CD4-positive, alpha-beta T cell (primary cell): ENCODE measurements around the gene KNTC1. TPM values are rescaled to one million over a fixed set of nuclear protein-coding genes. Genes with fewer than 3 reads are reported as not detected.
"Not testable (repeated sequence)": the region's sequence is repeated elsewhere in the genome, so short reads cannot be mapped to it uniquely, and the experiment has no call there.

Experiments
- ATAC-seq: fragments of 200-7000 bp; cut with Tn5 transposase; one replicate; pipeline ENCODE4 v1.10.0; 2022; ENCODE audit warnings: mild to moderate bottlenecking; ENCODE audit not compliant: poor library complexity
- CTCF ChIA-PET: fragments of 350-600 bp; sonication (Branson Sonifier 250); formaldehyde crosslinking; loops from one replicate; lab custom pipeline; 2021; ENCODE audit warnings: antibody characterized with exemption, inconsistent platforms; lab: Charles Lee
- POLR2A ChIA-PET: fragments of 350-600 bp; sonication (Branson Sonifier 250); formaldehyde crosslinking; loops from one replicate; lab custom pipeline; 2021; ENCODE audit warnings: antibody characterized with exemption, inconsistent platforms; lab: Charles Lee
- DNase-seq, 14 experiments: peaks; one replicate each; pipeline ENCODE4 v3.0.0-alpha.2; 2013 to 2020; ENCODE audit warnings: mixed read lengths in 2 of 14
- H3K27ac ChIP-seq, 2 donors: one replicate each; pipeline versions ENCODE4 v1.5.1 to v1.7.0; 2013; ENCODE audit warnings: low read length in 2 of 2, low read depth in 1 of 2, mild to moderate bottlenecking in 1 of 2
- H3K27me3 ChIP-seq, 2 experiments: 1 replicate in 1 of 2; 2 replicates in 1 of 2; pipeline versions ENCODE4 v1.6.1 to v1.7.0; 2013; ENCODE audit warnings: low read length in 2 of 2, control low read depth in 1 of 2, mild to moderate bottlenecking in 1 of 2, moderate library complexity in 1 of 2; ENCODE audit not compliant: insufficient read depth in 2 of 2, control insufficient read depth in 1 of 2
- H3K36me3 ChIP-seq: one replicate; pipeline ENCODE4 v1.6.1; 2013; ENCODE audit warnings: low read length, control low read depth; ENCODE audit not compliant: insufficient read depth
- H3K4me1 ChIP-seq: one replicate; pipeline ENCODE4 v1.6.1; 2013; ENCODE audit warnings: low read length, control low read depth; ENCODE audit not compliant: insufficient read depth
- H3K4me3 ChIP-seq: one replicate; pipeline ENCODE4 v1.5.1; 2013; ENCODE audit warnings: mild to moderate bottlenecking, low read length, moderate library complexity
- H3K9me3 ChIP-seq, 2 experiments: 1 replicate in 1 of 2; 2 replicates in 1 of 2; pipeline versions ENCODE4 v1.6.1 to v1.7.0; 2013; ENCODE audit warnings: low read length in 2 of 2, mild to moderate bottlenecking in 2 of 2, control low read depth in 1 of 2, moderate library complexity in 1 of 2; ENCODE audit not compliant: control insufficient read depth in 1 of 2, insufficient read depth in 1 of 2
- H3K27ac Mint-ChIP-seq: one replicate; pipeline ENCODE4 v1.8.0; 2020; ENCODE audit warnings: mixed read lengths
- H3K27me3 Mint-ChIP-seq: one replicate; pipeline ENCODE4 v1.8.0; 2021; ENCODE audit warnings: mixed read lengths
- H3K36me3 Mint-ChIP-seq: one replicate; pipeline ENCODE4 v1.8.0; 2021; ENCODE audit warnings: low read depth, mixed read lengths
- H3K4me1 Mint-ChIP-seq: one replicate; pipeline ENCODE4 v1.8.0; 2021; ENCODE audit warnings: low read depth, mixed read lengths
- H3K4me3 Mint-ChIP-seq: one replicate; pipeline ENCODE4 v1.8.0; 2020; ENCODE audit warnings: mild to moderate bottlenecking, mixed read lengths
- H3K9me3 Mint-ChIP-seq: one replicate; pipeline ENCODE4 v1.8.0; 2020; ENCODE audit warnings: mixed read lengths
- CTCF ChIP-seq: fragments of 200-600 bp; IDR thresholded peaks from one replicate; pipeline ENCODE4 v1.8.0; 2022; ENCODE audit warnings: antibody characterized with exemption, mild to moderate bottlenecking
- intact Hi-C, 2 experiments: fragments of 100-400 bp; cut with DNase I in 1 of 2; cut with micrococcal nuclease in 1 of 2; formaldehyde crosslinking; loops; one replicate each; pipeline versions ENCODE4 v1.15.1 to v1.9.0; 2023 to 2025; cut with DNase I, micrococcal nuclease
- total RNA-seq, 174 experiments: library from RNA in 2 of 174; stranded (reverse) in 2 of 174; gene quantifications; one replicate each; pipeline ENCODE4 v1.2.3 and lab custom pipeline; 2021 to 2026

Gene KNTC1
- total RNA-seq, 2 experiments from 2014 or later = 23.3 to 23.8 TPM

GRCh38 chr12:122651520-122652224 lies 124.6 kb downstream of the KNTC1 start:
- no peaks in the 10 kb centered on the region for H3K36me3 Mint-ChIP-seq

GRCh38 chr12:122653291-122653690 lies 126.2 kb downstream of the KNTC1 start:
- ATAC-seq, H3K4me1 ChIP-seq, H3K36me3 ChIP-seq, CTCF ChIA-PET, H3K4me1 Mint-ChIP-seq, POLR2A ChIA-PET, H3K4me3 ChIP-seq, H3K27me3 Mint-ChIP-seq, DNase-seq, H3K9me3 Mint-ChIP-seq, H3K36me3 Mint-ChIP-seq, H3K27ac ChIP-seq, H3K9me3 ChIP-seq, H3K27ac Mint-ChIP-seq, H3K27me3 ChIP-seq, H3K4me3 Mint-ChIP-seq, intact Hi-C loops: not testable (repeated sequence)

More at GRCh38 chr12:122651520-122652224, 124.6 kb downstream of the KNTC1 start:
- H3K4me3 Mint-ChIP-seq = no peak overlapping the region
- ChIA-PET CTCF (no interaction called here), POLR2A (no interaction called here)
- H3K27ac ChIP-seq = no peak overlapping the region
- H3K27me3 Mint-ChIP-seq = no peaks in the 10 kb centered on the region
- no peaks in the 10 kb centered on the region for H3K36me3 ChIP-seq
- no peak overlapping the region for H3K27ac Mint-ChIP-seq
- TF ChIP-seq CTCF = no peak
- no peak overlapping the region for H3K4me3 ChIP-seq
- no peak for ATAC-seq
- intact Hi-C loops = no loop called here
- H3K27me3 ChIP-seq = no peaks in the 10 kb centered on the region
- no peaks in the 10 kb centered on the region for H3K9me3 Mint-ChIP-seq
- H3K4me1 Mint-ChIP-seq = no peaks in the 10 kb centered on the region
- DNase-seq = no peak
- no peaks in the 10 kb centered on the region for H3K9me3 ChIP-seq
- H3K4me1 ChIP-seq = no peaks in the 10 kb centered on the region

- Mint-ChIP-seq H3K4me3 (no peak overlapping the region), H3K4me1 (no peaks in the 10 kb centered on the region), H3K36me3 (no peaks in the 10 kb centered on the region), H3K27ac (no peak overlapping the region), H3K27me3 (no peaks in the 10 kb centered on the region), H3K9me3 (no peaks in the 10 kb centered on the region)
- no peak for TF ChIP-seq CTCF
- ChIA-PET CTCF (interaction anchor here (0.6 kb wide), 1 partner anchor 631 kb away, joined by 4 read pairs; no protein-coding TSS in a partner anchor), POLR2A (no interaction called here)
- no peak overlapping the region for H3K4me3 ChIP-seq
- intact Hi-C loops = no loop called here
- H3K9me3 ChIP-seq = no peaks in the 10 kb centered on the region
- no peaks in the 10 kb centered on the region for H3K36me3 ChIP-seq
- no peaks in the 10 kb centered on the region for H3K27me3 ChIP-seq
- no peak for DNase-seq
- H3K27ac ChIP-seq = no peak overlapping the region
- no peak for ATAC-seq
- no peaks in the 10 kb centered on the region for H3K4me1 ChIP-seq
Measured at GRCh38 chr12:122656298-122656697, 129.2 kb downstream of the KNTC1 start.

GRCh38 chr12:122659579-122659978 lies 132.5 kb downstream of the KNTC1 start:
- no peak for ATAC-seq
- intact Hi-C loops = no loop called here
- Histone ChIP-seq H3K27me3 (no peaks in the 10 kb centered on the region), H3K36me3 (no peaks in the 10 kb centered on the region), H3K4me1 (no peaks in the 10 kb centered on the region), H3K9me3 (no peaks in the 10 kb centered on the region), H3K4me3 (no peak overlapping the region), H3K27ac (no peak overlapping the region)
- ChIA-PET CTCF (no interaction called here), POLR2A (no interaction called here)
- H3K4me3 Mint-ChIP-seq = no peak overlapping the region
- H3K36me3 Mint-ChIP-seq = no peaks in the 10 kb centered on the region
- no peak overlapping the region for H3K27ac Mint-ChIP-seq
- no peak for TF ChIP-seq CTCF
- DNase-seq = peak in 1 of 14 experiments; percentile 28
- no peaks in the 10 kb centered on the region for H3K9me3 Mint-ChIP-seq
- H3K4me1 Mint-ChIP-seq = no peaks in the 10 kb centered on the region
- H3K27me3 Mint-ChIP-seq = no peaks in the 10 kb centered on the region
